ENCODE results near the gene RIN2.
"Not testable (repeated sequence)": the region's sequence is repeated elsewhere in the genome, so short reads cannot be mapped to it uniquely, and the experiment has no call there.

The RIN2 gene

GRCh38 chr20:19785983-19786285 lies 27.9 kb downstream of the RIN2 start:
- Mint-ChIP-seq H3K9me3 (peaks cover 0 to 7% of the 10 kb centered on the region in 2 donors), H3K27ac (no peak overlapping the region), H3K27me3 (peaks cover 45% of the 10 kb centered on the region), H3K4me1 (peaks cover 11% of the 10 kb centered on the region), H3K4me3 (no peak overlapping the region)
- no peak for DNase-seq
- ATAC-seq = no peak

- ATAC-seq = no peak
- Mint-ChIP-seq H3K4me1 (peaks cover 11% of the 10 kb centered on the region), H3K9me3 (peaks cover 0 to 7% of the 10 kb centered on the region in 2 donors), H3K4me3 (no peak overlapping the region), H3K27me3 (peaks cover 45% of the 10 kb centered on the region), H3K27ac (no peak overlapping the region)
- DNase-seq = no peak
These were observed 28.3 kb downstream of the RIN2 start for GRCh38 chr20:19786311-19786710.

GRCh38 chr20:19787366-19787765 lies 29.3 kb downstream of the RIN2 start:
- no peak overlapping the region for H3K27ac Mint-ChIP-seq
- peaks cover 11% of the 10 kb centered on the region for H3K4me1 Mint-ChIP-seq
- H3K27me3 Mint-ChIP-seq = peaks cover 50% of the 10 kb centered on the region
- DNase-seq = no peak
- no peak for ATAC-seq
- no peak overlapping the region for H3K4me3 Mint-ChIP-seq
- H3K9me3 Mint-ChIP-seq = peaks cover 0 to 7% of the 10 kb centered on the region in 2 donors

- no peak overlapping the region for H3K27ac Mint-ChIP-seq
- no peak for ATAC-seq
- peaks cover 44% of the 10 kb centered on the region for H3K27me3 Mint-ChIP-seq
- no peak for DNase-seq
- H3K9me3 Mint-ChIP-seq = peaks cover 0 to 7% of the 10 kb centered on the region in 2 donors
- H3K4me3 Mint-ChIP-seq = no peak overlapping the region
- peaks cover 11% of the 10 kb centered on the region for H3K4me1 Mint-ChIP-seq
These were observed 31.0 kb downstream of the RIN2 start for GRCh38 chr20:19789009-19789408.

GRCh38 chr20:19789446-19789845 lies 31.4 kb downstream of the RIN2 start:
- no peak overlapping the region for H3K4me3 Mint-ChIP-seq
- no peak overlapping the region for H3K27ac Mint-ChIP-seq
- ATAC-seq = no peak
- H3K9me3 Mint-ChIP-seq = peaks cover 0 to 7% of the 10 kb centered on the region in 2 donors
- no peak for DNase-seq
- H3K4me1 Mint-ChIP-seq = peaks cover 10% of the 10 kb centered on the region
- peaks cover 39% of the 10 kb centered on the region for H3K27me3 Mint-ChIP-seq

GRCh38 chr20:19791887-19792286 lies 33.8 kb downstream of the RIN2 start:
- Mint-ChIP-seq H3K9me3 (peaks cover 0 to 7% of the 10 kb centered on the region in 2 donors), H3K4me3 (no peak overlapping the region), H3K27me3 (peaks cover 22% of the 10 kb centered on the region), H3K4me1 (no peaks in the 10 kb centered on the region), H3K27ac (no peak overlapping the region)
- DNase-seq (no peak), ATAC-seq (no peak)

- Mint-ChIP-seq H3K4me1 (no peaks in the 10 kb centered on the region), H3K27me3 (peaks cover 22% of the 10 kb centered on the region), H3K27ac (no peak overlapping the region), H3K9me3 (peaks cover 0 to 3% of the 10 kb centered on the region in 2 donors), H3K4me3 (no peak overlapping the region)
- DNase-seq = no peak
- ATAC-seq = no peak
These were observed 35.7 kb downstream of the RIN2 start for GRCh38 chr20:19793716-19794115.

- DNase-seq (no peak), ATAC-seq (no peak)
- Mint-ChIP-seq H3K9me3 (no peaks in the 10 kb centered on the region), H3K27ac (no peak overlapping the region), H3K27me3 (peaks cover 18% of the 10 kb centered on the region), H3K4me3 (no peak overlapping the region), H3K4me1 (no peaks in the 10 kb centered on the region)
These were observed 36.9 kb downstream of the RIN2 start for GRCh38 chr20:19794941-19795340.

- H3K9me3 Mint-ChIP-seq = no peaks in the 10 kb centered on the region
- ATAC-seq (no peak), DNase-seq (no peak)
- H3K27me3 Mint-ChIP-seq = peaks cover 14% of the 10 kb centered on the region
- H3K4me1 Mint-ChIP-seq = no peaks in the 10 kb centered on the region
- H3K4me3 Mint-ChIP-seq = no peak overlapping the region
- H3K27ac Mint-ChIP-seq = no peak overlapping the region
These were observed 41.3 kb downstream of the RIN2 start for GRCh38 chr20:19799325-19799724.

GRCh38 chr20:19802099-19802491 lies 44.0 kb downstream of the RIN2 start:
- peaks cover 21% of the 10 kb centered on the region for H3K27me3 Mint-ChIP-seq
- H3K4me3 Mint-ChIP-seq = no peak overlapping the region
- DNase-seq (no peak), ATAC-seq (no peak)
- H3K9me3 Mint-ChIP-seq = no peaks in the 10 kb centered on the region
- H3K4me1 Mint-ChIP-seq = no peaks in the 10 kb centered on the region
- no peak overlapping the region for H3K27ac Mint-ChIP-seq

GRCh38 chr20:19802492-19803158 lies 44.6 kb downstream of the RIN2 start:
- Mint-ChIP-seq H3K4me3 (no peak overlapping the region), H3K27me3 (peaks cover 21% of the 10 kb centered on the region), H3K4me1 (no peaks in the 10 kb centered on the region), H3K9me3 (no peaks in the 10 kb centered on the region), H3K27ac (no peak overlapping the region)
- no peak for ATAC-seq
- no peak for DNase-seq

- not testable (repeated sequence) for ATAC-seq, H3K9me3 Mint-ChIP-seq, H3K27ac Mint-ChIP-seq
These were observed 48.2 kb downstream of the RIN2 start for GRCh38 chr20:19806276-19806675.

GRCh38 chr20:19806806-19807190 lies 48.7 kb downstream of the RIN2 start:
- no peak for DNase-seq
- Mint-ChIP-seq H3K27ac (no peak overlapping the region), H3K9me3 (no peaks in the 10 kb centered on the region), H3K4me1 (no peaks in the 10 kb centered on the region), H3K27me3 (peaks cover 30% of the 10 kb centered on the region), H3K4me3 (no peak overlapping the region)
- no peak for ATAC-seq

More at GRCh38 chr20:19806276-19806675, 48.2 kb downstream of the RIN2 start:
- not testable (repeated sequence) for H3K4me1 Mint-ChIP-seq, DNase-seq, H3K4me3 Mint-ChIP-seq
- peaks cover 27% of the 10 kb centered on the region for H3K27me3 Mint-ChIP-seq

- Mint-ChIP-seq H3K4me1 (no peaks in the 10 kb centered on the region), H3K27ac (no peak overlapping the region), H3K4me3 (no peak overlapping the region), H3K9me3 (no peaks in the 10 kb centered on the region), H3K27me3 (peaks cover 32% of the 10 kb centered on the region)
- DNase-seq = no peak
- ATAC-seq = no peak
These were observed 49.3 kb downstream of the RIN2 start for GRCh38 chr20:19807191-19807945.

All from stimulated activated naive CD8-positive, alpha-beta T cell treated with anti-CD3 and anti-CD28 coated beads, Interleukin-15, amount 100 ng/mL, for 72 hours (primary cell).